Measurements from ENCODE around the gene UBE4A.

Gene UBE4A

GRCh38 chr11:118439646-118440045 is 80.2 kb downstream of the UBE4A start:
- no peak for DNase-seq

- DNase-seq = no peak
Measured at GRCh38 chr11:118441770-118442275, 82.4 kb downstream of the UBE4A start.

GRCh38 chr11:118442301-118442700 is 82.9 kb downstream of the UBE4A start:
- DNase-seq = no peak

- DNase-seq = no peak
Measured at GRCh38 chr11:118442908-118443589, 83.6 kb downstream of the UBE4A start.

- DNase-seq = no peak
Measured at GRCh38 chr11:118443590-118444218, 84.3 kb downstream of the UBE4A start.

- no peak for DNase-seq
Measured at GRCh38 chr11:118447423-118447822, 88.0 kb downstream of the UBE4A start.

- peak; percentile 74 for DNase-seq
Measured at GRCh38 chr11:118448294-118448693, 88.9 kb downstream of the UBE4A start.

All from HCEC 1CT (cell line).